Motor neuron (in vitro differentiated cells): ENCODE data around the gene MCIDAS. TPM values are rescaled to one million over a fixed set of nuclear protein-coding genes. Genes with fewer than 3 reads are reported as not detected.

ENCODE experiments used
- ATAC-seq, 8 experiments: fragments of 200-7000 bp; cut with Tn5 transposase; replicated peaks in 6 of 8; 2 replicates each; pipeline ENCODE4 v1.8.0; 2021; ENCODE audit warnings: mild to moderate bottlenecking in 8 of 8, moderate library complexity in 8 of 8
- H3K27ac ChIP-seq, 2 donors: fragments of 250-450 bp; sonication (Bioruptor Pico); 2 replicates each; pipeline ENCODE4 v1.9.0; 2021; ENCODE audit warnings: antibody characterized with exemption in 2 of 2, mild to moderate bottlenecking in 2 of 2, moderate library complexity in 1 of 2
- H3K4me1 ChIP-seq, 2 donors: fragments of 250-450 bp; sonication (Bioruptor Pico); replicated peaks in 1 of 2; 2 replicates each; pipeline ENCODE4 v1.6.1; 2021; ENCODE audit warnings: antibody characterized with exemption in 2 of 2, mild to moderate bottlenecking in 2 of 2, moderate library complexity in 1 of 2
- H3K4me3 ChIP-seq, 5 donors: fragments of 250-450 bp; sonication (Bioruptor Pico); 2 replicates each; pipeline ENCODE4 v1.9.0; 2021; ENCODE audit warnings: antibody characterized with exemption in 5 of 5, mild to moderate bottlenecking in 5 of 5, moderate library complexity in 4 of 5
- WGBS, 10 experiments: fragments of 450-650 bp; shearing (Covaris generic); methylation state at CpG; one replicate each; pipeline ENCODE4 v1.0.0; 2022; 5-methylcytosine and 5-hydroxymethylcytosine counted together
- in situ Hi-C, 9 experiments: fragments of 400-800 bp; cut with MboI; loops; one replicate each; pipeline ENCODE4 v1.15.0; 2021; ENCODE audit warnings: low sequenced_read_pairs in 9 of 9, low pct_unique_long_range_greater_than_20kb in 2 of 9; ENCODE audit not compliant: unreplicated experiment in 9 of 9
- total RNA-seq, 8 experiments: library from RNA; unstranded; fragments of 300-600 nt; gene quantifications; 2 replicates each; pipeline versions ENCODE4 v1.2.3 to v1.2.4, GENCODE V29; 2022

MCIDAS gene
- total RNA-seq, result 1 to 10 TPM in 1 of 8 experiments, under 1 TPM in 4, not detected in 3; 0.05 to 1.0 (median 0.20) TPM

GRCh38 chr5:55226934-55227663 lies at the start of gene MCIDAS:
TSS of gene MCIDAS (minus strand) at chr5:55227315. CDS start at chr5:55227138, 177 bp downstream.
- peak; percentile 54 to 76 (median 72) for ATAC-seq
- WGBS, 10 experiments, result 0% methylated on average over 5 of the region's 80 CpGs; no CpG with 5 or more reads in 9 of the 10 experiments
- peaks cover 0 to 20% of the 10 kb centered on the region in 2 donors for H3K4me1 ChIP-seq
- H3K27ac ChIP-seq, result no peak within 1 kb of the TSS
- in situ Hi-C loops, result no loop called here
- peak within 1 kb of the TSS; percentile 25 to 48 (median 26) for H3K4me3 ChIP-seq

DNA sequence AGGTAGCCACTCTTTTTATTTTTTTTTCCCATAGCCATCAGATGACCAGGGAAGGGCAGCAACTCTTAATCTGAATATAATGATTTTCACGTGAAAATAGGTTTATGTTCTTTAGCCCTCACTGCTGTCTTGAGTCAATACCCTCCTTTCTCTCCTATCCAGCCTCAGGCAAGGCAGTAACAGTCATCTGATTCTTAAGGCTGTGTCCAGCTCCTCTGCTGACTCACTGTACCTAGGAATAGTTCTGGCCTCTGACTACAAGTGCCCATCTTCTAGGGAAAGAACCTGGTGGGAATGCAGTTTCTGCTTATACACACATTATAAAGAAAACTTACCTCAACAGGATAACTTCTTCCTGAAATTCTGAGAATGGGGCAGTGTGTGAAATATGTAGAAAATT lies 49.7 kb upstream of the MCIDAS start:
- in situ Hi-C loops, result no loop called here
- peak in 2 of 8 experiments; percentile 87 to 95 for ATAC-seq
- Histone ChIP-seq H3K4me3 (no peak overlapping the region), H3K27ac (no peak overlapping the region), H3K4me1 (no peaks in the 10 kb centered on the region)
- 20 to 100% (median 91%) methylated on average over 1 of the region's 1 CpG; no CpG with 5 or more reads in 3 of the 10 experiments for WGBS, 10 experiments

DNA sequence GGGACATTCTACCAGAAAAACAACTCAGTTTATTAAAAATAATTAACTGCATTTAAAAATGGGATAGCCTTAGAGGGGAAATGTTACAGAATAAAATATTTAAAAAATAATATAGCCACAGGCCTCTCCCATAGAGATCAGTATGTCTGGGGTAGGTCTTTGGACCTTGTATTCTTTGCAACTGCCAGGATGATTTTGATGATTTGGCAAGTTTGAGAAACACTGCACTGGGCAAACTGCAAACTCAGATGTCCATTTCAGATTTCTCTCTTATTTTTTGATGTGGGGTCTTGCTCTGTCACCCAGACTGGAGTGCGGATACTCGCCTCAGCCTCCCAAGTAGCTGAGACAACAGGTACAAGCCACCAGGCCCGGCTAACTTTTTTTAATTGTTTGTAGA lies 31.2 kb upstream of the MCIDAS start:
- Histone ChIP-seq H3K27ac (no peak overlapping the region), H3K4me3 (no peak overlapping the region), H3K4me1 (no peaks in the 10 kb centered on the region)
- in situ Hi-C loops, result loop anchor here in 1 of 9 experiments (25.0 kb wide), 1 partner anchor 104 kb away; no protein-coding TSS in a partner anchor
- WGBS, 10 experiments, result 60 to 100% (median 93%) methylated on average over 1 to 3 of the region's 3 CpGs; no CpG with 5 or more reads in 2 of the 10 experiments
- ATAC-seq, result no peak

DNA sequence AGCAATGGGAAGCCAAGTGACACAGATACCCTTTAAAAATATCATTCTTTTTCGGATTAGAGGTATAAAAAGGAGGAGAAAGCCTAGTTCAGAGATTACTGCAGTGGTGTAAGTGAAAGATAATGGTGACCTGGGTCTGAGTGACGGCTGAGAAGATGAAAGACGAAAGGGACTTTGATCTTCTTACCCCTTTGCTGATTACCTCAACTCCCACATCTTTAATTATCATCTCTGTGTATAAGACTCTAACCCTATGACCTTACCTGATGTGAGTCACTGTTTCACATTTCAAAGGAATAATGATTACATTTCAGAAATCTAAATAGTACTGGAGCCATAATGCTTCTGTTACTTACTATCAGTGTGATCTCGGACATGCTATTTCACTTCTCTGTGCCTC lies 27.7 kb upstream of the MCIDAS start:
- no peak overlapping the region for H3K27ac ChIP-seq
- no peaks in the 10 kb centered on the region for H3K4me1 ChIP-seq
- WGBS, 10 experiments, result 67 to 100% (median 94%) methylated on average over 1 to 4 of the region's 4 CpGs
- in situ Hi-C loops, result loop anchor here in 1 of 9 experiments (25.0 kb wide), 1 partner anchor 107 kb away; no protein-coding TSS in a partner anchor
- H3K4me3 ChIP-seq, result no peak overlapping the region
- ATAC-seq, result no peak

- no peaks in the 10 kb centered on the region for H3K4me1 ChIP-seq
- no peak overlapping the region for H3K27ac ChIP-seq
- ATAC-seq, result no peak
- WGBS, 10 experiments, result 40 to 100% (median 93%) methylated on average over 1 of the region's 1 CpG; no CpG with 5 or more reads in 3 of the 10 experiments
- H3K4me3 ChIP-seq, result no peak overlapping the region
- in situ Hi-C loops, result loop anchor here in 1 of 9 experiments (25.0 kb wide), 1 partner anchor 112 kb away; no protein-coding TSS in a partner anchor
Observed at GRCh38 chr5:55250064-55250463, 22.9 kb upstream of the MCIDAS start.

DNA sequence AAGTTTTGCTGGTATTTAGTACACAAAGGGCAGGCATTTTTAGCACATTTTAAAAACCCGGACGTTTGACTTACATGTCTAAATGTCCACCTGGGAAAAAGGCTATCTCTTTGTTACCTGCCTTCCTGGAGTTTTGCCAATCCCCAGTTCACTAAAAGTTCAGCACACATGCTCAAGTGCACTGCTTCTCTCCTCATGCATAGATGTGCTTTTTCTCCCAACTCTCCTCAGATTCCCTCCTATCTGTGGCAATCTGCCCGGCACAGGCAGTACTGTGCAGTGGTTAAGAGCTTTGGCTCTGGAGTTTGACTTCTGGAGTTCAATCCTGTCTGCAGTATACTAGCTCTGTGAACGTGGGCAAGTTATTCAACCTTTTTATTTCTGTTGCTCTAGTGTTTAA lies 14.6 kb upstream of the MCIDAS start:
- in situ Hi-C loops, result no loop called here
- ATAC-seq, result no peak
- no peaks in the 10 kb centered on the region for H3K4me1 ChIP-seq
- H3K4me3 ChIP-seq, result no peak overlapping the region
- WGBS, 10 experiments, result 28 to 100% (median 59%) methylated on average over 1 to 4 of the region's 4 CpGs; no CpG with 5 or more reads in 3 of the 10 experiments
- H3K27ac ChIP-seq, result no peak overlapping the region

- 0 to 100% (median 70%) methylated on average over 1 to 8 of the region's 10 CpGs for WGBS, 10 experiments
- in situ Hi-C loops, result no loop called here
- ATAC-seq, result no peak
- H3K27ac ChIP-seq, result no peak overlapping the region
- H3K4me1 ChIP-seq, result peaks cover 5 to 10% of the 10 kb centered on the region in 2 donors
- H3K4me3 ChIP-seq, result no peak overlapping the region
Observed at GRCh38 chr5:55236800-55237199, 9.7 kb upstream of the MCIDAS start.

GRCh38 chr5:55234121-55234700 lies 7.1 kb upstream of the MCIDAS start:
- ATAC-seq, result peak; percentile 6 to 23 (median 13)
- 0 to 13% (median 3%) methylated on average over 4 to 31 of the region's 31 CpGs; no CpG with 5 or more reads in 1 of the 10 experiments for WGBS, 10 experiments
- H3K4me1 ChIP-seq, result peaks cover 5 to 18% of the 10 kb centered on the region in 2 donors
- in situ Hi-C loops, result no loop called here
- H3K27ac ChIP-seq, result no peak overlapping the region
- H3K4me3 ChIP-seq, result peak overlapping the region; percentile 37 to 50 (median 48)

- H3K4me3 ChIP-seq, result peak within 1 kb of the TSS; percentile 37 to 50 (median 48)
- H3K4me1 ChIP-seq, result peaks cover 5 to 18% of the 10 kb centered on the region in 2 donors
- peak; percentile 84 to 92 (median 90) for ATAC-seq
- 0 to 7% (median 1%) methylated on average over 1 to 14 of the region's 106 CpGs; no CpG with 5 or more reads in 4 of the 10 experiments for WGBS, 10 experiments
- in situ Hi-C loops, result no loop called here
- no peak within 1 kb of the TSS for H3K27ac ChIP-seq
Observed at GRCh38 chr5:55232985-55233928, 6.1 kb upstream of the MCIDAS start, which contains the start of gene CCNO. TSS of gene CCNO (minus strand) at chr5:55233608. CDS start at chr5:55233523, 85 bp downstream.

DNA sequence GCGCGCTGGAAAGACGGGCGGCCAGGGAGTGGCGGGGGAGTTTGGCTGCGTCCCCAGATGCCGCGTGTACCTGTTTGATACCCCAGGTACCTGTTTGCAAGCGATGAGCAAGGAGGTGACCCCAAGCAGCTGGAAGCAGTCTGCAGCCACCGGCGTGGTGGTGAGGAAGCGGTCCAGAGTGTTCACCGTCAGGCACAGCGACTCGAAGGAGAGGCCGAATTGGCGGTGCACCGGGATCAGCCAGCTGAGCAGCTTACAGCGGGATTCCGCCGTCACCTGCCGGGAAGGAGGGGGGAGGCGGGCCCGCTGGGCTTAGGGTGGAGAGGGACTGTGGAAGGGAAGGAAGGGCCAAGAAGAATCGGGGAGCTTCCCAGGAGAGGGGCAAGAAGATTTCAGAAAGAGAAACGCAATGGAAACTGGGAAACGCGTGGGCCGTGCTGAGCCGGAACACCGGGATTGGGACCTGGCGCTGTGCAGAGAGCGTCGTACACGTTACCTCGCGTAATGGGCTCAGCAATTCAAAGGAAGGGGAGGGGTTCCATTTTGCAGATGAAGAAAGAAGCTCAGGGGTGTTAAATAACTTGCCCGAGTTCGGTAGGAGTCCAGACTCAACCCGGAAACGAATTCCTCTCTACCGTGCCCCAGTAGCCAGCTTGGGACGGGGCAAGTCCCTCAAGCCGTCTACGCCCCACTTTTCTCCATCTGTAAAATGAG lies 5.3 kb upstream of the MCIDAS start:
- Histone ChIP-seq H3K4me3 (peak overlapping the region; percentile 37 to 50 (median 48)), H3K27ac (no peak overlapping the region), H3K4me1 (peaks cover 5 to 24% of the 10 kb centered on the region in 2 donors)
- ATAC-seq, result peak in 3 of 8 experiments; percentile 6 to 38 (median 12)
- in situ Hi-C loops, result no loop called here
- 0 to 7% (median 0%) methylated on average over 2 to 22 of the region's 45 CpGs; no CpG with 5 or more reads in 3 of the 10 experiments for WGBS, 10 experiments

DNA sequence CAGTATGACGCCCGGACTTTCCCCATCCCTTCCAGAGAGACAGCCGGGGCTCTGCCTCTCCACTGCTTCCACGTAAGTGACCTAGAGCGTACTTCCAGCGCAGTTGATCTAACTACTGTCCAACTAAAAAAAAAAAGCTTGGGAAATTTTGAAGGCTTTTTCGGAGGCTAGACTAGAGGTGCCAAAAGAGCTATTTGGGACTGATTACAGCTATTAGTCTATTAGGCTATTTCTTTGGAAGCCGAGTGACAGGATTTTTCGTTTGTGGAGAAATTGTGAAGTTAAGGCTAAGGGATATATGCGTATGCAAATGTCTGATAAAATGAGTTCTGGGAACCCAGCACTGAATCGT lies 4.8 kb upstream of the MCIDAS start:
- in situ Hi-C loops, result no loop called here
- H3K4me3 ChIP-seq, result peak overlapping the region in 4 of 5 donors; percentile 11 to 50 (median 44)
- H3K27ac ChIP-seq, result no peak overlapping the region
- ATAC-seq, result no peak
- peaks cover 5 to 24% of the 10 kb centered on the region in 2 donors for H3K4me1 ChIP-seq
- WGBS, 10 experiments, result 0 to 54% (median 5%) methylated on average over 1 to 7 of the region's 11 CpGs; no CpG with 5 or more reads in 2 of the 10 experiments
